Stromal cell of bone marrow (primary cell): ENCODE results near the gene MSX2.

Experiments used
- DNase-seq: peaks from one replicate; pipeline ENCODE4 v3.0.0-alpha.2; 2012; ENCODE audit warnings: low read depth

Gene MSX2

DNA sequence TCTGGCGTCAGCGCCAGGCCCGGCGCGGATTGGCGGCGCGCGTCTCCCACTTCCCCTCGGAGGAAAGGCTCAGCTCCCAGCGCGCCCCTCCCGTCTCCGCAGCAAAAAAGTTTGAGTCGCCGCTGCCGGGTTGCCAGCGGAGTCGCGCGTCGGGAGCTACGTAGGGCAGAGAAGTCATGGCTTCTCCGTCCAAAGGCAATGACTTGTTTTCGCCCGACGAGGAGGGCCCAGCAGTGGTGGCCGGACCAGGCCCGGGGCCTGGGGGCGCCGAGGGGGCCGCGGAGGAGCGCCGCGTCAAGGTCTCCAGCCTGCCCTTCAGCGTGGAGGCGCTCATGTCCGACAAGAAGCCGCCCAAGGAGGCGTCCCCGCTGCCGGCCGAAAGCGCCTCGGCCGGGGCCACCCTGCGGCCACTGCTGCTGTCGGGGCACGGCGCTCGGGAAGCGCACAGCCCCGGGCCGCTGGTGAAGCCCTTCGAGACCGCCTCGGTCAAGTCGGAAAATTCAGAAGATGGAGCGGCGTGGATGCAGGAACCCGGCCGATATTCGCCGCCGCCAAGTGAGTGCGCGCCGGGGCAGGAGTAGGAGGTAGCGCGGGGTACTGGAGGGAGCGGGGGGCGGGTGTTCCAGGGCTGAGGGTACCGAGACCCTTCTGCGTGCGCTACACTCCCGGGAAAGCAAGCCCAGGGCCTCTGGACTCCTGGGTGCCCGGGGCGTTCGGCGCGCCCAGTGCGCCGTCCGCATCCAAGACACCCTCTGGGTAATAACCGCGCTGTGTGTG lies at the start of gene MSX2:
TSS of gene MSX2 (plus strand) at position 99 of the 777 bp plus-strand sequence. CDS start at position 177, 78 bp downstream.
- DNase-seq = peak; percentile 84

DNA sequence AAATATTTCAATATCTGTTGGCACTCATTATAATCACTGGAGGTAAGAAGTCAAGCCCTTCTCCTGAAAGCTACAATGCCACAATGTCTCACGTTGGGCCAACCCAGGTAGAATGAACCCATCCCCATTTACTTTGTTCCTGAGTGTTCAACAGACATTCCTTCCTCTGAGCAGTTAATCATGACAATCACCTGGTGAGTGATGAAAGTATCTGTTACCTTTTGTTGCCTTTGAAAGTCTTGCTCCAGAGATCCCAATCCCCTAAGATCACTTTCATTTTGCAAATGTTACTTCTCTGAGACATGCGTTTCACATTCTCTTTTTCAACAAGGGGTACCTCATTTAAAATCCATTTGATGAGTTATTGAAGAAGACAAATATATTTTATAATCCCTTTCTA lies 49.3 kb upstream of the MSX2 start:
- DNase-seq = no peak

DNA sequence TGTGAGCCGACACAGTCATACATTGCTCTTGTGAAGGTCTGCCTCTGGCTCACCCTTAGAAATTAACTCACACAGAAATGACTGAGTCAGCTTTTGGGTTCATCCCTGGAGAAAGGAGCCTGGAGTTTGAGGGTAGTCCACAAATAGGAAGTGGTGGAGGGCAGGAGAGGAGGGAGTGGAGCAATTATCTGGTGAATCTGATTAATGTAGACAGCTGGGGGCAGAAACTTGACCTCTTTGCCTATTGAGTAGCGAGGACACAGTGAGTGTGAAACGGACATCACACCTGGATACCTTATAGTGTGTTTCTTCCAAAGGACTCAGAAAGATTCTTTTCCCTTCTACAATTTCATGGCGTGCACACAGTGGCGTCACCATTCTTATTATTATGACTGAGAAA lies 48.5 kb upstream of the MSX2 start:
- DNase-seq = no peak

DNA sequence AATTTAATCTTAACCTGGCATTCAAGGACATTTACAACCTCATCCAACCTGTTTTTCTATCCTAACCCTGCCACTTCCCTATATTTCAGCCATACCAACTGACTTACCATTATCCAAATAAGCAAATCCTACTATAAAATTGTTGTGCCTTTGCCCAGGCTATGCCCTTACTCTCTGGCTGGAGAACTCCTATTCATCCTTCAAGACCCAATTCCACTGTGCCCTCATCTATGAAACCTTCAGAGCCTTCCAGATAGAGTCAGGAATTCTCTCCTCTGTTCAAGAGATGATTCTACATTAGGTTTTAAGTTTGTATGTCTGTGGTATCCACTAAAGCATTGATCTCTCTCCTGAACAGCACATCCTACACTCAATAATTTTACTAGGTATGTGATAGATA lies 46.3 kb upstream of the MSX2 start:
- DNase-seq = no peak

DNA sequence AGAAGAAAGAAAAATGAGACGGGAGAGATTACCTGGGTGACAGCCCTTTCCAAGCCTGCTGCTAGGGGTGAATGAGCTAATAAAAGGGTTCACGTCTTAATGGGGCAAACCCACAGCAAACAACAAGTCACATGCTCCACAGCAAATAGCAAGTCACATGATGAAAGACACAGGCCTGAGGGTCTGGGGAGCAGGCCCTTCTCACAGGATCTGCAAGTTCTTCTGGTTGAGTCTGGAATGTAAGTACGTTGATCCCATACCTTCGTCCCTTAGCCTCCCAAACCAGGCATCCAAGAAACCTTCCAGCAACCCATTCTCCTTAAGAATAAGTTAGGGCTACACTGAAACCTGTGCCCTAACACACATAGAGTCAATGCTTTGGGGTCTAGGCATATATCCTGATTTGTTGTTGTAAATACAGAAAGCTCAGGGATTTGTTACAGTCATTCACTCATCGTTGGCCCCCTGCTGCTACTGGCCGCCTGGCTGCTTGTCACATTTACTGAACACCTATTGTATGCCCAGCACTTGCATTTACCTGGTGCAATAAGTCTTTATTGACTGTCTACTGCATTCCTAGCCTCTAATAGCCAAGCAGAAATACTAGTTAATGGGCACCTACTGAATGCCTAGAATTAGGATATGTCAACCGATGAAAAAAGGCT lies 43.3 kb upstream of the MSX2 start:
- no peak for DNase-seq

DNA sequence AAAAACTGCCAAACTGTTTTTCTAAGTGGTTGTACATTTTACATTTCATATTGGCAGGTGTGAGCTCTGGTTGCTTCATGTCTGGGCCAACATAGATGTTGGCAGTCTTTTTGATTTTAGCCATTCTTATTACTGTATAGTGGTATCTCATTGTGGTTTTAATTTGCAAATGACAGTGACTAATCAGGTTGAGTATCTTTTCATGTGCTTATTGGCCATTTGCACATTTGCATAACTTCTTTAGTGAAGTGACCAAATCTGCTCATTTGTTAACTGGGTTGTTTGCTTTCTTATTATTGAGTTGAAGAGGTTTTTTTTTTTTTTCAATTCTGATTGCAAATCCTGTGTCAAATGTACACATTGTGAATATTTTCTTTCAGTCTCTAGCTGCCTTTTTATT lies 36.9 kb upstream of the MSX2 start:
- no peak for DNase-seq

DNA sequence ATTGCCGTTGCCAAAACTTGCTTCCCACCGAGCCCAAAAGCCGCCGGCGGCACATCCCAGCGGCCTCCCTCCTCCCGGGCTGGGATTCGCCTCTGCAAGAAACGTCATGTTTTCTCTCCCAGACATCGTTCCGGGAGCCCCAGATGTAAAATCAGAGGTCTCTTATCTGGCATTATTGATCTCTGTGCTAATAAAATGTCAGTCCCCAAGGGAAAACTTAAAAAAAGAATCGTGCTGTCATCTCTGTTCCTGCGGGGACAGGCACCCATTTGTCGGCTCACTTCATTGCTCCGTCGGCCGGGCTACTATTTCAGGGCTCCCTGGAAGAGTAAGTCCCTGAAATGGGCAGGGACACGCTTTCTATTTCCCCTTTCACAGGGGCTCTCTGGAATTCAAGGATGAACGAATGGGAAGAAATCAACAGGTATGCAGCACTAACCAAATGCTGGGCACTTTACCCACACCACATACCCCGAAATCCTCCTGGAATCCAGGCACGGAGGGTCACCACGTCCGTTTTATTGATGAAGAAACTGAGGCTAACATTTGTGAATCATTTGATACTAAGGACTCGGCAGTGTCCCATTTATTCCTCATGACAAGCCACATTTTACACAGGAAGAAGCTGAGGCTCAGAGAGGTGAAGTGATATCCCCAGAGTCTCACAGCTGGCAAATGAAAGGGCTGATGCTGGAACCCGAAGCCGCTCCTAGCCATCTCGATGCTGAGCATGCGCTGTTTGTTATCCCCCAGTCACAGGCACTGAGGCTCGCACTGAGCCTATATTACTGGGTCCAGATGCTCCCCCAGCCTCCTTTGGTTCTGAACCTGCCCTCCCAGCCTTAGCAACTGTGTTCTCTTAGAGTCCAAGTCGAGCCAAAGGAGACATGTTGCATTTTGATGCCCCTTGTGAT lies 35.7 kb upstream of the MSX2 start:
- no peak for DNase-seq

DNA sequence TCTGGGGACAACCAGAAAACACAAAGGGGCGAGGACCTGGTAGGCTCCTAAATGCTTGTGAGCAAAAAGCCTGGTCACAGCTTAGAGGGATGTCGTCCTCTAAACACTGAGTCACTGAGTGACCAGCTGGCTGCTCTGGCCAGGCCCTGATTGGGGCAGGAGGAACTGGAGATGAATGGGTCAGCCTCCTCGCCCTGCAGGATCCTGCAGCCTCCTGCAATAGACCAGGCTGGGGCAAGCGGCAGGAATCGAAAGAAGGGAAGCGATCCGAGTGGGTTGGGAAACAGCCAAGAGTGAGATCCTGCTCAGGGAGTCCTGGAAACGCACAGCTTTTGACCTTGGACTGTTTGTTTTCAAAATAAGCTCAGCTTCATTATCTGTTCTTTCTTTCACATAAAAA lies 34.1 kb upstream of the MSX2 start:
- no peak for DNase-seq

DNA sequence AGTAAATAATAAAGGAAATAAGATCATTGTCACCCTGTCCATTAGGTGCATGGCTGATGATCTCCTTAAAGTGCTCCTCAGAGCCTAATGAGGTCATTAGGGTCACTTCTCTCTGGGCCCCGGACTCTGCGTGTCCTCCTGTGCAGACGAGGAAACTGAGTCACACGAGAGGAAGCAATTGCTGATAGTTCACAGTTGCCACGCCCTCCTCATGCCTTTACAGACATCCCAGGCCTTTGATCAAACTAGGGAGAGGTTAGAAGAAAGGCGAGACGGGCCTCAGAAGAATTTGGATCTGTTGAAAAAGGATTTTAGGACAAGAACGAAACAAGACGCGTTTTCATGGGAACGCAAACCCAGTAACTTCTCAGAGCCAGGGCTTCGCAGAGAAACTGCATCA lies 32.0 kb upstream of the MSX2 start:
- DNase-seq = no peak

DNA sequence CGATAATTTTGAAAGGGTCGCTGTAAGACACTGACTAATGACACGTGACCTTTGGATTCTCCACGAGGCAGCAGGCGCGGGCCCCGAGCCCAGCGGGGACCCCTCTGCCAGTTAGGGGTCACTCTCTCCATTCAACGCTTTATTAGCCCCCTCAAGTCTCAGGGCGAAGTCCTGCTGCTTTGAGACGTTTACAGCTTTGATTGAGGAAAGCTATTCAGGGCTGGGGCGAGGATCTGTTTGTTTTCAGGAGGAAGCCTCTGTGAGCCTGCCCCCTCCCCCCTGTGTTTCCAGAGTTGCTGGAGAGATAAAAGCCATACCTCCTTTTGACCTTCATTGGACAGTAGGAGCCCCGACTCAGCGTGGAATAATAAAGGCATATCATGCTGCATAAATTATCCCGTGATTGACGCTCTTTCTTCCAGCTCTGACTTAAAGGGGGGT lies 31.4 kb upstream of the MSX2 start:
- DNase-seq = no peak

DNA sequence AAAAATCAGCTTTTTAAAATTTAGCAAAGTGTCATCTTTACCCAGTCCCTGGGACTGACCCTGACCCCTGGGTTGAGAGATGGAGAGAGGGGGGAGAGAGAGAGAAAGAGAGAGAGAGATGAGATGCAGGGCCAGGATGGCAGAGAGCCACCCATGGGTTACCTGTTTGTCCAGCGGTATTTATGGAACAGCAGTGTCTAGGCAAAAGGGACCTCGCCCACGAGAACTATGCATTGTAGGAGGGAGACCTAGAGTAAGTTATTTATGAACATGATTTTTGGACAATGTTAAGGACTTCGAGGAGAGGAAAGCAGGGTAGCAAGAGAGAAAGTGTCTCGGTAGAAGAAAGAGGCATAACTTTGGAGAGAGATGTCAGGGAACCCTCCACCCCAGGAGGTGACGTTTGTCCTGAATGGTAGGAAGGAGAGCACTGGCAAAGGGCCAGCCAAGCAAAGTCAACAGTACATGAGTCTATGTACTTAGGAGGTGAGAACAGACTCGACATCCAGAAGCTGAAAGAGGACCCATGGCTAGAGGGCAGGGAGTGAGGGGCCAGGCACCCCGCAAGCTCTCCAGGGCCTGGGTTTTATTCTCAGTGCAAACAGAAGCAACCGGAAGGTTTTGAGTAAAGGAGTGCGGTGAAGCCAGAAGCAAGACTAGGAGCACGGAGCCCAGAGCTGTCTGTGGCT lies 30.5 kb upstream of the MSX2 start:
- DNase-seq = no peak

DNA sequence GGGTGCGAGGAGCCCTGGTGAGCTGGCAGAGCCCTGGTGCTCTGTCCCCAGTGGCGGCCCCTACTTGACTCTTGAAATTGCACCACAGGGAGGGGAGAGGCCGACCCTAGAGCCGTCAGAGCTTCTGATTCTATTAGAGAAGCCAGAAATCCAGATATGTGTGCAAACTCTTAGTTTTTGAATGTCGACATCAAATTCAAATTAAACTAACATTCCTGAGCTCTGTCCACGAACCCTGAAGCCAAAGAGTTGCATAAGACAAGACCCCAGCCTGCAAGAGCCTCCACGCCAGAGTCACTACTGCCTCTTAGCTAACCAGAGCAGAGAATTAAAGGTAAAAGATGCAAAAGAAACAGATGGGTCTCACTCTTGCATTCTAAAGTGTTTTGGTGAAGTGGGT lies 29.8 kb upstream of the MSX2 start:
- DNase-seq = no peak

DNA sequence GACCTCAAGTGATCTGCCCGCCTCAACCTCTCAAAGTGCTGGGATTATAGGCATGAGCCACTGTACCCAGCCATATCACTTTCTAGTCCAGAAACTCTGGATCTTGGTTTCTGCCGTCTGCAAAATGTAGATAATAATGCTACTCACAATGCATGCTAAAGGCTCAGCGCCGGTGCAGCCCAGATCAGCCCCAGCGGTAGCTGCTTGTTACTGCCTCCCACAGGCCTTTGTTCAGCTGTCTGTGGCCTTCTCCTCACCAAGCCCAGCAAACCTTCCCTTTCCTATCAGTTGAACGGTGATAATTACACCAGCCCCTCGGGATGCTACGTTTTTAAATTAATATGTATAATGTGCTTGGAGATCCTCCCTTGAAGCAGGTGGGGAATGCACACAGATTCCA lies 26.2 kb upstream of the MSX2 start:
- DNase-seq = no peak

DNA sequence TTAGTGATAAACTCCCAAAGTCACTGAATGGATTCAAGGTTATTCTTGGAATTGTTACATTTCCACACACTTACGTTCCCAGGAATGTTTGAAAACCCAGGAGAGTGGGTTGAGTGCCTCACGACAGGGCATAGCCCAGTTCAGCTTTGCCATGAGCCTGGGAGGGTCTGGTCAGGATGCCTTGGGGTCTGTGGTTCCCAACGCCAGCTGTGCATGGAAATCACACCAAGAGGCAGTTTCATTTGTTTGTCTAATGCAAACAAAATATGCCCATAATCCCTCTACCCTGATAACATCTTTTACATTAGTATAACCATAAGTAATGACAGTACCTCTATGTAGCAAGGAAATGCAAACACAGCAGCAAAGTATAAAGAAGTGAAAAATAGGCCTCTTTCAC lies 25.3 kb upstream of the MSX2 start:
- DNase-seq = no peak

DNA sequence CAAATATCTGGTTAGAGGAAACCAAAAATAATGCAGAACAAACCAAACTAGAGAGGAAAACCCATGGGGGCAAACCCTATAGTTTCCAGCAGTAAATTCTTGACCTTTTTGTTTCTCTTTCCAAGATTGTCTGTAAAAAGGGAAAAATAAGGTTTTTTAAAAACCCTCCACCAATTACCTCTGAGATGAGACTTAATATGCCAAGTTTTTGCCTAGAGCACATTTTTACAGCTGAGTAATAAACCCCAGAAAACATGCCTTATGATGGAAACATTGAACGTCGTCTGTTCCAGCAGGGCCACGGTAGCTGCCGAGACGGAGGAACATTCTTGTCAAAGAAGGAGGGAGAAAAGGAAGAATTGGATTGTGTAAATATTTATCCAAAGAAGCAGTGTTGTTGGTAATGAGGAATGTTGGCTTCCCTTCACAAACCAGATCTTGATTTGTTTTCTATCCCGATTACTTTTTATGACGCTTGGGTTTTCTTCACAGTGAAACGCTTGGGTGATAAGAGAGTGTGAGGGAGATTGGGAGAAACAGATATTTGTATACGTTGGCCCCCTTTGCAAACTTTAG lies 17.3 kb upstream of the MSX2 start:
- DNase-seq = no peak

DNA sequence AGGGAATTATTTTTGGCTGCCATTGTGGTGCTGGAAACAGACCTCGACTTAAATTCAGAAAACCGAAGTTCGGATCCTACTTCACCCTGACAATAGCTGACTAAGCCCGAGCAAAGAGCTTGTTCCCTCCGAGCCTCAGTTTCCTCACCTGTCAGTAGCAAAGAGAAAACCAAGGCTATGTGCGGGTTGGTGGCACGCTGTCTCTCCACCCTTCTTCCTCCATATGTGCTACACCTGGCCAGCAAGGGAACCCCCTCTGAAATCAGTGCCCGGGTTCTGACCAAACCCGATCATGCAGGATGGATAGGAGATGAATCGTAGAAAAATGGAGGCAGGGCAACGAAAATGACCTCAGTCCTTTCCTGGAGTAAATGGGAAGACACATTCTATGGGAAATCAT lies 16.7 kb upstream of the MSX2 start:
- DNase-seq = no peak

DNA sequence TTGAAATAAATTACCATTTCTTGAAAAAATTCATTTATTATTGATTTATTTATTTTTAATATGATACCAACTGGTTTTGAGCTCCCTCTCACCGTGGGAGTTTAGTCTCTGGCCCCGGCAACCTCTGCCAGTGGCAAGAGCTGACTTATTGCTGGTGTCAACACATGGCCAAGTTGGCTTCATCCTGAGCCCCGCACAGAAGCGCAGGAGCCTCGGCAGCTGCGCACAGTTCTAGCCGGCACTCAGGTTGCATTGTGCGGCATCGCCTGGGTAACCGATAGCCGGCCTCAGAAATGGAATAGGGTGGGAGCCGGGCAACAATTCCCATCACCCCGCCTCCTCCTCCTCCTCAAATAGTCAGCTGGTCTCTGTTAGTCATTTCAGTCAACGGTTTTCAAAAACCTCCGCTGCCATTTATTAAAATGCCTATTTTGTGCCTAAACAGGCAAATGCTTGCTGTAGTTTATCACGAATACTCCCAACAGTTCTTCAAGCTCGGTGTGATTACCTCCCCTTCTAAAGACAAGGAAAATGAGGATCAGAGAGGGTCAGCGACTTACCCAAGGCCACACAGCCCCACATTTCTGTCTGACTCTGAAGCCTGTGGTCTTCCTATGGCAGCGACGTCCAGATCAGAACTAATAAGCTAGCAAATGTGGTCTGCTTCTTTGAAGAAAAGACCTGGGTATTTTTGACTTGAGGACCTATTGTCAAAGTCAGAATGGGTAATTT lies 15.7 kb upstream of the MSX2 start:
- no peak for DNase-seq

DNA sequence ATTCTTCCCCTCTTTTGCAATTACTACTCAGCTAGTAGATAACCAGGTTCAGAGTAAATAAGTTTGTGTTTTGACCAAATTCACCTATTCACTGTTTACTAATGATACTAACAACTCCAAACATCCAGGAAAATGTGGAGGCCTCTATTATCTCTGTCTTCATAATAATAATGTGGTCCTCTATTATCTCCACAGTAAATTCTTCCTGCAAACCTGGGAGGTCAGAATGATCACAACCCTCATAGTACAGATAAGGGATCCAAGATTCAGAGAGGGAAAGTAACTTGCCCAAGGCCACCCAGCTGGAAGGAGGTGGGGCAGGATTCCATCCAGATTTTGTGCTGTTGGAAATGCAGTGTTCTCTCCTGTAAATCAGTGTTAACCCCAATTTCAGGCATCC lies 9.6 kb upstream of the MSX2 start:
- no peak for DNase-seq

DNA sequence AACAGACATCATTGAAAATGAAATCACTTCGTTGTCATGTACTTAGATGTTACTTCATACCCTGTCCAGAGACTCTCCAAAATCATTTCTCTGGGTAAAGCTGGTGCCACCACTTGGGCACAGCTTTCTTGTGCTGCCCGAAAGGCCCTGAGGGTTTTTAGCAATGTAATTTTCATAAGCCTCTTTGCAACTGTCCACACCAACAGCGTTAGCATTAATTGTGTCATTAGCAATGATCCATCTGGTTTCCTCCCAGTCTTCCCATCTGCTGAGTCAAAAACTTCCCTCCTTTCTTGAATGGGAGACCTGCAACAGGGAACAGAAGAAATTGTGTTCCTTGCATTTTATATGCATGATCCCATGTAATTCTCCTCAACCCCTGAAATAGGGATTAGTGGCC lies 8.6 kb upstream of the MSX2 start:
- DNase-seq = no peak

DNA sequence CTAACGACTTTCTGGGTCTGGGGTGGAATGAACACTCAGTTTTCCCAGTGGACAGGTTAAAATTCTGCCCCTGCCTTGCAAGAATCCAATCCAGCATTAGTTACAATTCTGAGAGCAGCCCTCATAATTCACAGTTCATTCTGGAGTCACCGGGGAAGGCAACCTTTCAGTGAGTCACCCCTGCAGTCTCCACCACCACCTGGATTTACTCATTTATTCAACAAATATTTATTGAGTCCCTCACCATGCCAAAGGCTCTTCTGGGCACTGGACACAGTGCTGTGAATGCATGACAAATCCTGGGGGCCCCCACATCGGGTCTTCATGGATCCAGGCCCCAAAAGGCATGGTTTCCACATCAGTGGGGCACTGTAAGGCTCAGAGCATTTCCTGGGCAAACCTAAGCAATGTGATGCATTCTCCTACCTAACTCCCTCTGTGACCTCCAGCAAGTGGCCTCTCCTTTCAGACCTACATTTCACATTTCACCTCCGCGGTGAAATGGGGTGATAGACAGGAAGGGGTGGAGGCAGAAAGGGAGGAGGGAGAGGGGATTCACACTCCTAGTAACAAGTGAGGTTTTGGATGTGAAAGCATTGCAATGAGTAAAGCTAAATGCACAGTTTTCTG lies 6.4 kb upstream of the MSX2 start:
- no peak for DNase-seq
